ENCODE data around the gene NEDD4L.

Gene NEDD4L

GRCh38 chr18:58201268-58201667, 157.2 kb downstream of the NEDD4L start:
- TF ChIP-seq CTCF (IDR thresholded peaks at IDR 0.05; ENCODE audit: low read depth, low read length, missing control alignments): no peak
- no peak for DNase-seq (ENCODE audit: low read depth)
- in situ Hi-C loops (cut with HindIII; ENCODE audit: low sequenced_read_pairs): no loop called here
- no peak overlapping the region for H3K4me3 ChIP-seq (ENCODE audit: low read depth, low read length)

- no peak for TF ChIP-seq CTCF (IDR thresholded peaks at IDR 0.05; ENCODE audit: low read depth, low read length, missing control alignments)
- in situ Hi-C loops (cut with HindIII; ENCODE audit: low sequenced_read_pairs): no loop called here
- H3K4me3 ChIP-seq (ENCODE audit: low read depth, low read length): no peak overlapping the region
- DNase-seq (ENCODE audit: low read depth): no peak
Measured at GRCh38 chr18:58201733-58202730, 158.0 kb downstream of the NEDD4L start.

DNA sequence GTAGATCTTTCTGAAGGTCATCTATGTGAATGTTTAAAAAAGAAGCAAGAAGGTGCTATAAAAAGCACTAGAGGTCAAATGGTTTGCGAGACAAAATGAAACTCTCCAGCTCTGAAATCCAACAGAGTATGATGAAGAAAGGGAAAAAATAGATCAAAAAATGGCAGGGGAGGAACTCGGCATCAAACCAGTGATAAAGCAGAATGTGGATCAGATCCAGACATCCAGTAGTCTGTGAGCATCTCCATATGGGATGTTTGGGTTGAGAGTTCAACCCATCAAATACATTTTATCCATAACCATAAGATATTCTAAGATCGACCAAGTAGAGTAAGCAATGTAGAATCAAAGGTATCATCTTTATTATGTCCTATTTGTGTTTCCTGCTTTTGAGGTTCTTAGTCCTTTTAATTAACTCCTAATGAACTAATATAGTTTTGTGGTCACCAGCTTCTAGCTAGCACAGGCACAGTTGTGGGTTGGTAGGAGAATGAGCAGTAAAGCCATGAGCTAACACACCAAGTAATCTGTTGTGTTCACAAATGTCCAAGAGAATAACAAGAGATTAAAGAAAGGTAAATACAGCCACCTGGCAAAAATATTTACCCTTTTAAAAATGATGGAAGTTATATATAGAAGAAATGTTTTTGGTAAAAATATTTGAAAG, 160.9 kb downstream of the NEDD4L start:
- no peak overlapping the region for H3K4me3 ChIP-seq (ENCODE audit: low read depth, low read length)
- TF ChIP-seq CTCF (IDR thresholded peaks at IDR 0.05; ENCODE audit: low read depth, low read length, missing control alignments): no peak
- DNase-seq (ENCODE audit: low read depth): no peak
- in situ Hi-C loops (cut with HindIII; ENCODE audit: low sequenced_read_pairs): no loop called here

GRCh38 chr18:58205443-58206160, 161.6 kb downstream of the NEDD4L start:
- TF ChIP-seq CTCF (IDR thresholded peaks at IDR 0.05; ENCODE audit: low read depth, low read length, missing control alignments): no peak
- in situ Hi-C loops (cut with HindIII; ENCODE audit: low sequenced_read_pairs): no loop called here
- H3K4me3 ChIP-seq (ENCODE audit: low read depth, low read length): no peak overlapping the region
- DNase-seq (ENCODE audit: low read depth): no peak

- DNase-seq (ENCODE audit: low read depth): no peak
- no peak overlapping the region for H3K4me3 ChIP-seq (ENCODE audit: low read depth, low read length)
- in situ Hi-C loops (cut with HindIII; ENCODE audit: low sequenced_read_pairs): no loop called here
- TF ChIP-seq CTCF (IDR thresholded peaks at IDR 0.05; ENCODE audit: low read depth, low read length, missing control alignments): no peak
Measured at GRCh38 chr18:58207520-58208152, 163.6 kb downstream of the NEDD4L start.

Measured in astrocyte of the cerebellum (primary cell).